ENCODE measurements around the gene FAM174B.

FAM174B gene

DNA sequence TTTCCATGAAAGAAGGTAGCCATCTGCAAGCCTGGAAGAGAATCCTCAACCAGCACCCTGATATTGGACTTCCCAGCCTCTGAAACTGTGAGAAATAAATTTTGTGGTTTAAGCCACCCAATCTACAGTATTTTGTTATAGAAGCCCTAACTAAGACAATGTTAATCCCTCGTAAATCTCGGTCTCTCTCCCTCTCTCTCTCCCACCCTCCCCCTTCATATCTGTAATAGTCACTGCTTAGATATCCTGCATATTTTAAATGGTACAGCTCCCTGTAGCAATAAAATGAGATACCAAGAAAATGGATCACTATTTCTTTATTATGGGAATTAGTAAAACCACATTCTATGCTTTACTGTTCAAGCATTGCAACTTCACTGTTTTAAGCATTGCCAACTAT is 21.0 kb upstream of the FAM174B start:
- Histone ChIP-seq H4K20me1 (ENCODE audit: insufficient read depth, low read length) (no peaks in the 10 kb centered on the region), H3K9ac (ENCODE audit: low read depth, low read length) (no peak overlapping the region), H3K27ac (ENCODE audit: low read length) (no peak overlapping the region), H3K4me1 (ENCODE audit: insufficient read depth, low read length) (no peaks in the 10 kb centered on the region), H3K27me3 (ENCODE audit: insufficient read depth, low read length, poor library complexity) (no peaks in the 10 kb centered on the region), H3K4me3 (ENCODE audit: low read depth in 1 of 2, low read length in 2 of 2) (no peak overlapping the region), H2AFZ (ENCODE audit: low read depth, low read length) (no peak overlapping the region), H3K4me2 (ENCODE audit: insufficient read depth, low read length) (no peak overlapping the region), H3K36me3 (ENCODE audit: insufficient read depth, low read length) (no peaks in the 10 kb centered on the region), H3K9me3 (ENCODE audit: insufficient read depth, low read length, severe bottlenecking) (no peaks in the 10 kb centered on the region), H3K79me2 (ENCODE audit: insufficient read depth, low read length) (no peaks in the 10 kb centered on the region)
- TF ChIP-seq, protein P1, sequence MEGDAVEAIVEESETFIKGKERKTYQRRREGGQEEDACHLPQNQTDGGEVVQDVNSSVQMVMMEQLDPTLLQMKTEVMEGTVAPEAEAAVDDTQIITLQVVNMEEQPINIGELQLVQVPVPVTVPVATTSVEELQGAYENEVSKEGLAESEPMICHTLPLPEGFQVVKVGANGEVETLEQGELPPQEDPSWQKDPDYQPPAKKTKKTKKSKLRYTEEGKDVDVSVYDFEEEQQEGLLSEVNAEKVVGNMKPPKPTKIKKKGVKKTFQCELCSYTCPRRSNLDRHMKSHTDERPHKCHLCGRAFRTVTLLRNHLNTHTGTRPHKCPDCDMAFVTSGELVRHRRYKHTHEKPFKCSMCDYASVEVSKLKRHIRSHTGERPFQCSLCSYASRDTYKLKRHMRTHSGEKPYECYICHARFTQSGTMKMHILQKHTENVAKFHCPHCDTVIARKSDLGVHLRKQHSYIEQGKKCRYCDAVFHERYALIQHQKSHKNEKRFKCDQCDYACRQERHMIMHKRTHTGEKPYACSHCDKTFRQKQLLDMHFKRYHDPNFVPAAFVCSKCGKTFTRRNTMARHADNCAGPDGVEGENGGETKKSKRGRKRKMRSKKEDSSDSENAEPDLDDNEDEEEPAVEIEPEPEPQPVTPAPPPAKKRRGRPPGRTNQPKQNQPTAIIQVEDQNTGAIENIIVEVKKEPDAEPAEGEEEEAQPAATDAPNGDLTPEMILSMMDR (IDR thresholded peaks at IDR 0.05; ENCODE audit: borderline replicate concordance, extremely low read depth, low read length, poor library complexity, severe bottlenecking) = no peak
- TF ChIP-seq EZH2 (IDR thresholded peaks at IDR 0.05; ENCODE audit: borderline replicate concordance, low read depth, low read length, severe bottlenecking) = no peak
- ATAC-seq (ENCODE audit: insufficient read depth, low read depth) (no peak), DNase-seq (no peak)

DNA sequence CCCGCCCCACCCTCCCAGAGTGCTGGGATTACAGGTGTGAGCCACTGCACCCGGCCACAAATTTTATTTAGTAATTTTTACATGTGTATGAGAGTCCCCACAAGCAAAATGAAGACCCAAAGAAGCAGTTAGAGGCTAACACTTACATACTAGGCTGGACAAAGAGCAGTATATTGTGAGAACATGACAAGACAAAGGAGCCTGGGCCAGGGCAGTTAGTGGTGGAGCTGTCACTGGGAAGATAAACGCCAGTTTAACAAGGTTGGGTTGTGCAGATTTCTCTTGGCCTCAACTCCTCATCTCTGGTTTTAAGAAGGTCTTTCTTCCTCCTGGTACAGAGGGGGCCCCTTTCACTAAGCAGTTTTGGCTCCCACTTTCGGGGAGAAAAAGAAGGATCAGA is 19.9 kb upstream of the FAM174B start:
- ATAC-seq (ENCODE audit: insufficient read depth, low read depth) = no peak

DNA sequence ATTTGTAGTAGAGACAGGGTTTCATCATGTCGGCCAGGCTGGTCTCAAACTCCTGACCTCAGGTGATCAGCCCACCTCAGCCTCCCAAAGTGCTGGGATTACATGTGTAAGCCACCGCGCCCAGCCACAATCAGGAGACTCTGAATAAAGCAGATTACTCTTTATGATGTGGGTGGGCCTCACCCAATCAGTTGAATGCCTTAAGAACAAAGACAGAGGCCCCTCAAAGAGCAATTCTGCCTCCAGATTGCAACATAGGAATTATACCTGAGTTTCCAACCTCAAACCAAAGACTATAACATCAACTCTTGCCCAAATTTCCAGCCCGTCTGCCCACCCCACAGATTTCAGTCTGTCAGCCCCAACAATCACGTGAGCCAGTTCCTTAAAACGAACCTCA is 18.8 kb upstream of the FAM174B start:
- no peak overlapping the region for H3K4me3 ChIP-seq (ENCODE audit: low read depth in 1 of 2, low read length in 2 of 2)
- H3K4me2 ChIP-seq (ENCODE audit: insufficient read depth, low read length) = no peak overlapping the region
- H3K9ac ChIP-seq (ENCODE audit: low read depth, low read length) = no peak overlapping the region
- TF ChIP-seq EZH2 (IDR thresholded peaks at IDR 0.05; ENCODE audit: borderline replicate concordance, low read depth, low read length, severe bottlenecking) = no peak
- TF ChIP-seq, protein P1 (IDR thresholded peaks at IDR 0.05; ENCODE audit: borderline replicate concordance, extremely low read depth, low read length, poor library complexity, severe bottlenecking) = no peak
- DNase-seq (no peak), ATAC-seq (ENCODE audit: insufficient read depth, low read depth) (no peak)
- H3K4me1 ChIP-seq (ENCODE audit: insufficient read depth, low read length) = no peaks in the 10 kb centered on the region
- peaks cover 8% of the 10 kb centered on the region for H3K27me3 ChIP-seq (ENCODE audit: insufficient read depth, low read length, poor library complexity)
- no peak overlapping the region for H2AFZ ChIP-seq (ENCODE audit: low read depth, low read length)
- no peak overlapping the region for H3K27ac ChIP-seq (ENCODE audit: low read length)
- no peaks in the 10 kb centered on the region for H3K79me2 ChIP-seq (ENCODE audit: insufficient read depth, low read length)
- no peaks in the 10 kb centered on the region for H3K9me3 ChIP-seq (ENCODE audit: insufficient read depth, low read length, severe bottlenecking)
- H4K20me1 ChIP-seq (ENCODE audit: insufficient read depth, low read length) = no peaks in the 10 kb centered on the region
- H3K36me3 ChIP-seq (ENCODE audit: insufficient read depth, low read length) = no peaks in the 10 kb centered on the region

More for the DNA sequence above, 19.9 kb upstream of the FAM174B start:
- Histone ChIP-seq H3K4me3 (ENCODE audit: low read depth in 1 of 2, low read length in 2 of 2) (no peak overlapping the region), H3K9me3 (ENCODE audit: insufficient read depth, low read length, severe bottlenecking) (no peaks in the 10 kb centered on the region), H3K27me3 (ENCODE audit: insufficient read depth, low read length, poor library complexity) (peaks cover 7% of the 10 kb centered on the region), H3K79me2 (ENCODE audit: insufficient read depth, low read length) (no peaks in the 10 kb centered on the region), H4K20me1 (ENCODE audit: insufficient read depth, low read length) (no peaks in the 10 kb centered on the region), H2AFZ (ENCODE audit: low read depth, low read length) (no peak overlapping the region), H3K27ac (ENCODE audit: low read length) (no peak overlapping the region), H3K36me3 (ENCODE audit: insufficient read depth, low read length) (no peaks in the 10 kb centered on the region), H3K9ac (ENCODE audit: low read depth, low read length) (no peak overlapping the region), H3K4me1 (ENCODE audit: insufficient read depth, low read length) (no peaks in the 10 kb centered on the region), H3K4me2 (ENCODE audit: insufficient read depth, low read length) (no peak overlapping the region)
- TF ChIP-seq EZH2 (IDR thresholded peaks at IDR 0.05; ENCODE audit: borderline replicate concordance, low read depth, low read length, severe bottlenecking) = no peak
- TF ChIP-seq, protein P1 (IDR thresholded peaks at IDR 0.05; ENCODE audit: borderline replicate concordance, extremely low read depth, low read length, poor library complexity, severe bottlenecking) = no peak
- DNase-seq = no peak

DNA sequence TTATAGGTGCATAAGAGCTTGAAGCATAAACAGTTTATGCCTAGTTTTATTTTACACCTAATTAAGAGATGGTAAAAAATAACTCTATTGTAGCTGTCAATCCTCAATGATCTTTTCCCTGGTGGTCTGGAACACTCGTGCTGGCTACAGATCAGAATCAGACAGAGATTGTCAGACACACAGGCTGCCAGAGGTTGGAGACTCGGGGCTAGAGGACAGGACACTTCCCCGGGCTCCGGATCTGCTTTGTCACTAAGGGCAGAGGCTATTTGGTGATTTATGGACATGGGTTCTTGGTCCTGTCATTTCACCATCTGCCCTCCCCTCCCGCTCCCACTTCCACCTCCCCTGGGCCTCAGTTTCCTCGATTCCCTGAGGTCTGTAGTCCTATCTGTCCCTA is 16.5 kb upstream of the FAM174B start:
- Histone ChIP-seq H3K4me3 (ENCODE audit: low read depth in 1 of 2, low read length in 2 of 2) (no peak overlapping the region), H3K27me3 (ENCODE audit: insufficient read depth, low read length, poor library complexity) (peaks cover 8% of the 10 kb centered on the region), H3K4me1 (ENCODE audit: insufficient read depth, low read length) (no peaks in the 10 kb centered on the region), H3K27ac (ENCODE audit: low read length) (no peak overlapping the region), H3K9me3 (ENCODE audit: insufficient read depth, low read length, severe bottlenecking) (no peaks in the 10 kb centered on the region), H4K20me1 (ENCODE audit: insufficient read depth, low read length) (no peaks in the 10 kb centered on the region), H2AFZ (ENCODE audit: low read depth, low read length) (no peak overlapping the region), H3K9ac (ENCODE audit: low read depth, low read length) (no peak overlapping the region), H3K36me3 (ENCODE audit: insufficient read depth, low read length) (no peaks in the 10 kb centered on the region), H3K4me2 (ENCODE audit: insufficient read depth, low read length) (no peak overlapping the region), H3K79me2 (ENCODE audit: insufficient read depth, low read length) (no peaks in the 10 kb centered on the region)
- DNase-seq (no peak), ATAC-seq (ENCODE audit: insufficient read depth, low read depth) (no peak)
- TF ChIP-seq, protein P1 (IDR thresholded peaks at IDR 0.05; ENCODE audit: borderline replicate concordance, extremely low read depth, low read length, poor library complexity, severe bottlenecking) = no peak
- TF ChIP-seq EZH2 (IDR thresholded peaks at IDR 0.05; ENCODE audit: borderline replicate concordance, low read depth, low read length, severe bottlenecking) = no peak

Measured in DND-41 (cell line).